ENCODE measurements around the gene ROCK1. TPM values are rescaled to one million over a fixed set of nuclear protein-coding genes. Genes with fewer than 3 reads are reported as not detected.

ROCK1 gene
- total and polyA plus RNA-seq, 4 donors = 7.4 to 28.7 (median 18.7) TPM

DNA sequence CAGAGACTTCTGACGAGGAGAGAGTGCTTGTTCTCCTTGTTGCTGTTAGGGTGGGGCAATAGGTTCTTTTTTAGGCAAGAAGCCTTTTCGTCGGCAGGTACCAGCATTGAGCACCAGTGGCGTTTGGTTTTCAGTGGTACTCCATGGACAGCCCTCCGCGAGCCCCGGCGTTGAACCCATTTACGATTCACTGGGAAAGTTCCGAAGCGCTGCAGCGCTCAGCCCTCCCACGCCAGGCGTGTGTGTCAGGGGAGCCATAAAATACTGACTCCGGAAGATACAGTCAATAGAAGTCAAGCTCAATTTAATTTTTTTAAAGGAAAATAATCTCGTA is 494 bp upstream of the ROCK1 start:
- Histone ChIP-seq H3K9ac (ENCODE audit: low read depth in 1 of 2, low read length in 2 of 2) (peak overlapping the region; percentile 79 to 87), H3K27ac (ENCODE audit: low read depth in 1 of 2, low read length in 2 of 2) (peak overlapping the region; percentile 85 to 92), H3K4me3 (ENCODE audit: low read depth in 1 of 3, low read length in 3 of 3) (peak overlapping the region; percentile 93 to 95 (median 94)), H3K27me3 (ENCODE audit: control insufficient read depth in 4 of 4, insufficient read depth in 4 of 4, low read length in 3 of 4) (no peaks in the 10 kb centered on the region), H3K4me1 (ENCODE audit: control insufficient read depth in 4 of 4, insufficient read depth in 4 of 4, low read length in 3 of 4) (peaks cover 1 to 44% (median 12%) of the 10 kb centered on the region in 4 donors), H3K9me3 (ENCODE audit: control insufficient read depth in 4 of 4, low read length in 3 of 4) (no peaks in the 10 kb centered on the region), H3K36me3 (ENCODE audit: control insufficient read depth in 4 of 4, insufficient read depth in 3 of 4, low read depth in 1 of 4, low read length in 3 of 4) (no peaks in the 10 kb centered on the region)
- WGBS = under 1% methylated on average over 16 of the region's 16 CpGs
- TF ChIP-seq, protein P1, sequence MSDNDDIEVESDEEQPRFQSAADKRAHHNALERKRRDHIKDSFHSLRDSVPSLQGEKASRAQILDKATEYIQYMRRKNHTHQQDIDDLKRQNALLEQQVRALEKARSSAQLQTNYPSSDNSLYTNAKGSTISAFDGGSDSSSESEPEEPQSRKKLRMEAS (IDR thresholded peaks at IDR 0.05) = no peak
- TF ChIP-seq FOXA2 (IDR thresholded peaks at IDR 0.05) (no peak), TAF1 (conservative IDR thresholded peaks at IDR 0.05) (peak; percentile 14), RAD21 (IDR thresholded peaks at IDR 0.05) (peak in 1 of 2 donors; percentile 26), SP1 (IDR thresholded peaks at IDR 0.05) (no peak), FOXA1 (IDR thresholded peaks at IDR 0.05) (no peak), EGR1 (IDR thresholded peaks at IDR 0.05; ENCODE audit: low read depth in 2 of 2) (no peak), HNF4A (conservative IDR thresholded peaks at IDR 0.05) (no peak), HNF4G (IDR thresholded peaks at IDR 0.05) (no peak), RXRA (IDR thresholded peaks at IDR 0.05) (no peak), GABPA (IDR thresholded peaks at IDR 0.05 in 1 of 2, conservative IDR thresholded peaks at IDR 0.05 in 1 of 2) (no peak), YY1 (IDR thresholded peaks at IDR 0.05) (peak; percentile 23), NR2F2 (IDR thresholded peaks at IDR 0.05) (peak; percentile 20), JUND (IDR thresholded peaks at IDR 0.05) (no peak)
- TF ChIP-seq, protein P2, sequence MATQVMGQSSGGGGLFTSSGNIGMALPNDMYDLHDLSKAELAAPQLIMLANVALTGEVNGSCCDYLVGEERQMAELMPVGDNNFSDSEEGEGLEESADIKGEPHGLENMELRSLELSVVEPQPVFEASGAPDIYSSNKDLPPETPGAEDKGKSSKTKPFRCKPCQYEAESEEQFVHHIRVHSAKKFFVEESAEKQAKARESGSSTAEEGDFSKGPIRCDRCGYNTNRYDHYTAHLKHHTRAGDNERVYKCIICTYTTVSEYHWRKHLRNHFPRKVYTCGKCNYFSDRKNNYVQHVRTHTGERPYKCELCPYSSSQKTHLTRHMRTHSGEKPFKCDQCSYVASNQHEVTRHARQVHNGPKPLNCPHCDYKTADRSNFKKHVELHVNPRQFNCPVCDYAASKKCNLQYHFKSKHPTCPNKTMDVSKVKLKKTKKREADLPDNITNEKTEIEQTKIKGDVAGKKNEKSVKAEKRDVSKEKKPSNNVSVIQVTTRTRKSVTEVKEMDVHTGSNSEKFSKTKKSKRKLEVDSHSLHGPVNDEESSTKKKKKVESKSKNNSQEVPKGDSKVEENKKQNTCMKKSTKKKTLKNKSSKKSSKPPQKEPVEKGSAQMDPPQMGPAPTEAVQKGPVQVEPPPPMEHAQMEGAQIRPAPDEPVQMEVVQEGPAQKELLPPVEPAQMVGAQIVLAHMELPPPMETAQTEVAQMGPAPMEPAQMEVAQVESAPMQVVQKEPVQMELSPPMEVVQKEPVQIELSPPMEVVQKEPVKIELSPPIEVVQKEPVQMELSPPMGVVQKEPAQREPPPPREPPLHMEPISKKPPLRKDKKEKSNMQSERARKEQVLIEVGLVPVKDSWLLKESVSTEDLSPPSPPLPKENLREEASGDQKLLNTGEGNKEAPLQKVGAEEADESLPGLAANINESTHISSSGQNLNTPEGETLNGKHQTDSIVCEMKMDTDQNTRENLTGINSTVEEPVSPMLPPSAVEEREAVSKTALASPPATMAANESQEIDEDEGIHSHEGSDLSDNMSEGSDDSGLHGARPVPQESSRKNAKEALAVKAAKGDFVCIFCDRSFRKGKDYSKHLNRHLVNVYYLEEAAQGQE (IDR thresholded peaks at IDR 0.05) = peak; percentile 21
- TF ChIP-seq, protein P3, sequence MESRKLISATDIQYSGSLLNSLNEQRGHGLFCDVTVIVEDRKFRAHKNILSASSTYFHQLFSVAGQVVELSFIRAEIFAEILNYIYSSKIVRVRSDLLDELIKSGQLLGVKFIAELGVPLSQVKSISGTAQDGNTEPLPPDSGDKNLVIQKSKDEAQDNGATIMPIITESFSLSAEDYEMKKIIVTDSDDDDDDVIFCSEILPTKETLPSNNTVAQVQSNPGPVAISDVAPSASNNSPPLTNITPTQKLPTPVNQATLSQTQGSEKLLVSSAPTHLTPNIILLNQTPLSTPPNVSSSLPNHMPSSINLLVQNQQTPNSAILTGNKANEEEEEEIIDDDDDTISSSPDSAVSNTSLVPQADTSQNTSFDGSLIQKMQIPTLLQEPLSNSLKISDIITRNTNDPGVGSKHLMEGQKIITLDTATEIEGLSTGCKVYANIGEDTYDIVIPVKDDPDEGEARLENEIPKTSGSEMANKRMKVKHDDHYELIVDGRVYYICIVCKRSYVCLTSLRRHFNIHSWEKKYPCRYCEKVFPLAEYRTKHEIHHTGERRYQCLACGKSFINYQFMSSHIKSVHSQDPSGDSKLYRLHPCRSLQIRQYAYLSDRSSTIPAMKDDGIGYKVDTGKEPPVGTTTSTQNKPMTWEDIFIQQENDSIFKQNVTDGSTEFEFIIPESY (IDR thresholded peaks at IDR 0.05) = no peak
- TF ChIP-seq, protein P4, sequence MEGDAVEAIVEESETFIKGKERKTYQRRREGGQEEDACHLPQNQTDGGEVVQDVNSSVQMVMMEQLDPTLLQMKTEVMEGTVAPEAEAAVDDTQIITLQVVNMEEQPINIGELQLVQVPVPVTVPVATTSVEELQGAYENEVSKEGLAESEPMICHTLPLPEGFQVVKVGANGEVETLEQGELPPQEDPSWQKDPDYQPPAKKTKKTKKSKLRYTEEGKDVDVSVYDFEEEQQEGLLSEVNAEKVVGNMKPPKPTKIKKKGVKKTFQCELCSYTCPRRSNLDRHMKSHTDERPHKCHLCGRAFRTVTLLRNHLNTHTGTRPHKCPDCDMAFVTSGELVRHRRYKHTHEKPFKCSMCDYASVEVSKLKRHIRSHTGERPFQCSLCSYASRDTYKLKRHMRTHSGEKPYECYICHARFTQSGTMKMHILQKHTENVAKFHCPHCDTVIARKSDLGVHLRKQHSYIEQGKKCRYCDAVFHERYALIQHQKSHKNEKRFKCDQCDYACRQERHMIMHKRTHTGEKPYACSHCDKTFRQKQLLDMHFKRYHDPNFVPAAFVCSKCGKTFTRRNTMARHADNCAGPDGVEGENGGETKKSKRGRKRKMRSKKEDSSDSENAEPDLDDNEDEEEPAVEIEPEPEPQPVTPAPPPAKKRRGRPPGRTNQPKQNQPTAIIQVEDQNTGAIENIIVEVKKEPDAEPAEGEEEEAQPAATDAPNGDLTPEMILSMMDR (IDR thresholded peaks at IDR 0.05; ENCODE audit: low read depth, low read length, missing input control) = peak; percentile 2
- TF ChIP-seq, protein P5, sequence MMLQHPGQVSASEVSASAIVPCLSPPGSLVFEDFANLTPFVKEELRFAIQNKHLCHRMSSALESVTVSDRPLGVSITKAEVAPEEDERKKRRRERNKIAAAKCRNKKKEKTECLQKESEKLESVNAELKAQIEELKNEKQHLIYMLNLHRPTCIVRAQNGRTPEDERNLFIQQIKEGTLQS (IDR thresholded peaks at IDR 0.05) = no peak
- DNase-seq (ENCODE audit: low spot score) = no peak

Data from liver (tissue), 9 donors.